ENCODE measurements around the gene NEAT1. TPM values are rescaled to one million over a fixed set of nuclear protein-coding genes. Genes with fewer than 3 reads are reported as not detected.
A peak's percentile ranks its signal among the peaks of the same experiment; 100 is the strongest.

The NEAT1 gene
- polyA plus RNA-seq, 3 donors: 0.90 to 293 (median 1.3) TPM

GRCh38 chr11:65399845-65400244 is 22.8 kb upstream of the NEAT1 start:
- Histone ChIP-seq H2AFZ (ENCODE audit: insufficient read depth, low read depth, low read length, poor library complexity, severe bottlenecking) (no peak overlapping the region), H3K27ac (ENCODE audit: low read depth in 1 of 2, low read length in 2 of 2) (no peak overlapping the region), H3K9ac (ENCODE audit: insufficient read depth, low read length, poor library complexity, severe bottlenecking) (no peak overlapping the region), H3K9me3 (replicated peaks in 1 of 2; ENCODE audit: control insufficient read depth in 1 of 2, insufficient read depth in 1 of 2, low read length in 2 of 2) (no peaks in the 10 kb centered on the region), H3K79me2 (ENCODE audit: insufficient read depth, low read length) (no peaks in the 10 kb centered on the region), H3K36me3 (replicated peaks in 1 of 2; ENCODE audit: control insufficient read depth in 1 of 2, insufficient read depth in 2 of 2, low read length in 2 of 2) (peaks cover 58 to 81% of the 10 kb centered on the region in 2 donors), H3K4me3 (replicated peaks in 1 of 3; ENCODE audit: low read depth in 2 of 3, low read length in 3 of 3) (no peak overlapping the region), H3K4me2 (replicated peaks; ENCODE audit: extremely low read depth, low read length, poor library complexity, severe bottlenecking) (no peak overlapping the region), H3K27me3 (ENCODE audit: control insufficient read depth in 2 of 2, insufficient read depth in 2 of 2, low read length in 2 of 2) (no peaks in the 10 kb centered on the region), H3K4me1 (ENCODE audit: control insufficient read depth in 1 of 2, insufficient read depth in 2 of 2, low read length in 2 of 2) (peaks cover 21 to 24% of the 10 kb centered on the region in 2 donors), H4K20me1 (ENCODE audit: insufficient read depth, low read length) (peaks cover 56% of the 10 kb centered on the region)
- Mint-ChIP-seq H3K4me3 (no peak overlapping the region), H3K27me3 (ENCODE audit: low read depth in 3 of 3) (peaks cover 0 to 3% (median 0%) of the 10 kb centered on the region in 3 donors), H3K4me1 (peaks cover 19% of the 10 kb centered on the region), H3K36me3 (peaks cover 62 to 85% of the 10 kb centered on the region in 2 donors), H3K27ac (no peak overlapping the region), H3K9me3 (peaks cover 0 to 1% (median 0%) of the 10 kb centered on the region in 7 donors)
- DNase-seq: no peak
- intact Hi-C loops (cut with micrococcal nuclease): loop anchor here in 1 of 2 donors (5.0 kb wide), 1 partner anchor 33 kb away; no protein-coding TSS in a partner anchor
- no peak for TF ChIP-seq CTCF (IDR thresholded peaks at IDR 0.05)
- 94% methylated on average over 8 of the region's 10 CpGs for WGBS (ENCODE audit: insufficient coverage)

- no peak for TF ChIP-seq CTCF (IDR thresholded peaks at IDR 0.05)
- H3K9ac ChIP-seq (ENCODE audit: insufficient read depth, low read length, poor library complexity, severe bottlenecking): no peak overlapping the region
- no peaks in the 10 kb centered on the region for H3K9me3 ChIP-seq (replicated peaks in 1 of 2; ENCODE audit: control insufficient read depth in 1 of 2, insufficient read depth in 1 of 2, low read length in 2 of 2)
- 96% methylated on average over 12 of the region's 17 CpGs for WGBS (ENCODE audit: insufficient coverage)
- peaks cover 64 to 85% of the 10 kb centered on the region in 2 donors for H3K36me3 Mint-ChIP-seq
- H3K4me2 ChIP-seq (replicated peaks; ENCODE audit: extremely low read depth, low read length, poor library complexity, severe bottlenecking): no peak overlapping the region
- peaks cover 61 to 81% of the 10 kb centered on the region in 2 donors for H3K36me3 ChIP-seq (replicated peaks in 1 of 2; ENCODE audit: control insufficient read depth in 1 of 2, insufficient read depth in 2 of 2, low read length in 2 of 2)
- H3K4me1 Mint-ChIP-seq: peaks cover 19% of the 10 kb centered on the region
- no peak overlapping the region for H3K27ac ChIP-seq (ENCODE audit: low read depth in 1 of 2, low read length in 2 of 2)
- no peak overlapping the region for H3K4me3 Mint-ChIP-seq
- H3K27me3 Mint-ChIP-seq (ENCODE audit: low read depth in 3 of 3): peaks cover 0 to 3% (median 0%) of the 10 kb centered on the region in 3 donors
- H3K27ac Mint-ChIP-seq: peak overlapping the region in 1 of 7 donors; percentile 15
- intact Hi-C loops (cut with micrococcal nuclease): loop anchor here in 1 of 2 donors (5.0 kb wide), 1 partner anchor 33 kb away; no protein-coding TSS in a partner anchor
- H2AFZ ChIP-seq (ENCODE audit: insufficient read depth, low read depth, low read length, poor library complexity, severe bottlenecking): no peak overlapping the region
- no peak overlapping the region for H3K4me3 ChIP-seq (replicated peaks in 1 of 3; ENCODE audit: low read depth in 2 of 3, low read length in 3 of 3)
- peaks cover 0 to 1% (median 0%) of the 10 kb centered on the region in 7 donors for H3K9me3 Mint-ChIP-seq
- no peaks in the 10 kb centered on the region for H3K79me2 ChIP-seq (ENCODE audit: insufficient read depth, low read length)
- no peak for DNase-seq
- H3K4me1 ChIP-seq (ENCODE audit: control insufficient read depth in 1 of 2, insufficient read depth in 2 of 2, low read length in 2 of 2): peaks cover 21 to 24% of the 10 kb centered on the region in 2 donors
- H4K20me1 ChIP-seq (ENCODE audit: insufficient read depth, low read length): peaks cover 61% of the 10 kb centered on the region
- no peaks in the 10 kb centered on the region for H3K27me3 ChIP-seq (ENCODE audit: control insufficient read depth in 2 of 2, insufficient read depth in 2 of 2, low read length in 2 of 2)
Measured at GRCh38 chr11:65400307-65401072, 22.1 kb upstream of the NEAT1 start.

Measured in CD14-positive monocyte (primary cell).